ENCODE results near the gene LHFPL5. TPM values are rescaled to one million over a fixed set of nuclear protein-coding genes. Genes with fewer than 3 reads are reported as not detected.

LHFPL5 gene
- total and polyA plus RNA-seq, 2 of the 13 experiments (the other 11 are each of a cell fraction or from before 2014, with no cell fraction given), result 0.03 TPM; not detected in 1

DNA sequence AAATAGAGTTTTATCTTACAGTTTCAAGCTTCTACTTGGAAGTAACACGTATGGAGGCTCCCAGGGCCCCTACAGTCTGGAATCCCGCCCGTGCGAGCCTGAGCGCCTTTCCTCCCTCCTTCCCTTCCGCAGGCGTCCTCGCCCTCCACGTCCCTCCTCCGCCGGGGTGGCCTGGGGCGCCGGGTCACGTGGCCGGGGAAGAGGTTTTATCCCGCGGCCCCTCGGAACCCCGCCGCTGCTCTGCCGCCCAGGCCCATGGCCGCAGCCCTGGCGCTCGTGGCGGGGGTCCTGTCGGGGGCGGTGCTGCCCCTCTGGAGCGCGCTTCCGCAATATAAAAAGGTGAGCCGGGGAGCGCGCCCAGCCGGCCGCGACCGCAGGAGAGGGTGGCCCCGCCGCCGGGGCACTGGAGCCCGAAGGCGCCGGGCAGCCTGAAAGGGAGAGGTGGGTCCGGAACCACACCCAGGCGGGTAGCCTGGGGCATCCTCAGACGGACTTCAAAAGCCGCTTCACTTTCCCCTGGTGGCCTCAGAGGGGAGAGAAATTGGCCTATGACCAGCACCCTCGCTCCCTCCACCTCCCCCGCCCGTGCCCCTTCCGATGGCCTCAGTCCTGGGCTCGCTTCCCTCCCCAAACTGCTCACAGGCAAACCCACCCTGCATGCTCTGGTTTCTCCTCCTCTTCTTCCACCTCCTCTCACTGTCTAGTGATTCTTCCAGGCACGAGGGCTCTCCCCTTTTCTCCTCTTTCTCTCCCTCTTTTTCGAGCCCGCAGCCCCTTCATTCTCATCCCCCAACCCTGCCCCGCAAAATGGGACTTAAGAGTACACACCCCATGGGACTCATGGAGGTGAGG is 28.6 kb upstream of the LHFPL5 start, which contains the start of gene CLPSL2 (continued):
- TF ChIP-seq NAIF1 (CRISPR knock-in tag; IDR thresholded peaks at IDR 0.05; ENCODE audit: borderline replicate concordance) (no peak), SAP130 (CRISPR knock-in tag; IDR thresholded peaks at IDR 0.05; ENCODE audit: low read depth) (no peak), RFX5 (IDR thresholded peaks at IDR 0.05; ENCODE audit: low read depth, low read length) (no peak), ZFP1 (CRISPR knock-in tag; IDR thresholded peaks at IDR 0.05) (no peak), U2AF2 (IDR thresholded peaks at IDR 0.05; ENCODE audit: low read depth, low read length) (no peak), SAFB2 (CRISPR knock-in tag; IDR thresholded peaks at IDR 0.05; ENCODE audit: borderline replicate concordance, low read depth) (no peak), ZNF282 (IDR thresholded peaks at IDR 0.05; ENCODE audit: partially characterized antibody) (no peak), ZNF160 (CRISPR knock-in tag; IDR thresholded peaks at IDR 0.05) (no peak), ZNF546 (CRISPR knock-in tag; conservative IDR thresholded peaks at IDR 0.05) (no peak)
- TF ChIP-seq, protein P1, sequence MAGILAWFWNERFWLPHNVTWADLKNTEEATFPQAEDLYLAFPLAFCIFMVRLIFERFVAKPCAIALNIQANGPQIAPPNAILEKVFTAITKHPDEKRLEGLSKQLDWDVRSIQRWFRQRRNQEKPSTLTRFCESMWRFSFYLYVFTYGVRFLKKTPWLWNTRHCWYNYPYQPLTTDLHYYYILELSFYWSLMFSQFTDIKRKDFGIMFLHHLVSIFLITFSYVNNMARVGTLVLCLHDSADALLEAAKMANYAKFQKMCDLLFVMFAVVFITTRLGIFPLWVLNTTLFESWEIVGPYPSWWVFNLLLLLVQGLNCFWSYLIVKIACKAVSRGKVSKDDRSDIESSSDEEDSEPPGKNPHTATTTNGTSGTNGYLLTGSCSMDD (CRISPR knock-in tag; IDR thresholded peaks at IDR 0.05), result no peak
- TF ChIP-seq, protein P2, sequence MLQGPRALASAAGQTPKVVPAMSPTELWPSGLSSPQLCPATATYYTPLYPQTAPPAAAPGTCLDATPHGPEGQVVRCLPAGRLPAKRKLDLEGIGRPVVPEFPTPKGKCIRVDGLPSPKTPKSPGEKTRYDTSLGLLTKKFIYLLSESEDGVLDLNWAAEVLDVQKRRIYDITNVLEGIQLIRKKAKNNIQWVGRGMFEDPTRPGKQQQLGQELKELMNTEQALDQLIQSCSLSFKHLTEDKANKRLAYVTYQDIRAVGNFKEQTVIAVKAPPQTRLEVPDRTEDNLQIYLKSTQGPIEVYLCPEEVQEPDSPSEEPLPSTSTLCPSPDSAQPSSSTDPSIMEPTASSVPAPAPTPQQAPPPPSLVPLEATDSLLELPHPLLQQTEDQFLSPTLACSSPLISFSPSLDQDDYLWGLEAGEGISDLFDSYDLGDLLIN (CRISPR knock-in tag; IDR thresholded peaks at IDR 0.05; ENCODE audit: borderline replicate concordance), result no peak
- TF ChIP-seq, protein P3, sequence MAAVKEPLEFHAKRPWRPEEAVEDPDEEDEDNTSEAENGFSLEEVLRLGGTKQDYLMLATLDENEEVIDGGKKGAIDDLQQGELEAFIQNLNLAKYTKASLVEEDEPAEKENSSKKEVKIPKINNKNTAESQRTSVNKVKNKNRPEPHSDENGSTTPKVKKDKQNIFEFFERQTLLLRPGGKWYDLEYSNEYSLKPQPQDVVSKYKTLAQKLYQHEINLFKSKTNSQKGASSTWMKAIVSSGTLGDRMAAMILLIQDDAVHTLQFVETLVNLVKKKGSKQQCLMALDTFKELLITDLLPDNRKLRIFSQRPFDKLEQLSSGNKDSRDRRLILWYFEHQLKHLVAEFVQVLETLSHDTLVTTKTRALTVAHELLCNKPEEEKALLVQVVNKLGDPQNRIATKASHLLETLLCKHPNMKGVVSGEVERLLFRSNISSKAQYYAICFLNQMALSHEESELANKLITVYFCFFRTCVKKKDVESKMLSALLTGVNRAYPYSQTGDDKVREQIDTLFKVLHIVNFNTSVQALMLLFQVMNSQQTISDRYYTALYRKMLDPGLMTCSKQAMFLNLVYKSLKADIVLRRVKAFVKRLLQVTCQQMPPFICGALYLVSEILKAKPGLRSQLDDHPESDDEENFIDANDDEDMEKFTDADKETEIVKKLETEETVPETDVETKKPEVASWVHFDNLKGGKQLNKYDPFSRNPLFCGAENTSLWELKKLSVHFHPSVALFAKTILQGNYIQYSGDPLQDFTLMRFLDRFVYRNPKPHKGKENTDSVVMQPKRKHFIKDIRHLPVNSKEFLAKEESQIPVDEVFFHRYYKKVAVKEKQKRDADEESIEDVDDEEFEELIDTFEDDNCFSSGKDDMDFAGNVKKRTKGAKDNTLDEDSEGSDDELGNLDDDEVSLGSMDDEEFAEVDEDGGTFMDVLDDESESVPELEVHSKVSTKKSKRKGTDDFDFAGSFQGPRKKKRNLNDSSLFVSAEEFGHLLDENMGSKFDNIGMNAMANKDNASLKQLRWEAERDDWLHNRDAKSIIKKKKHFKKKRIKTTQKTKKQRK (IDR thresholded peaks at IDR 0.05; ENCODE audit: low read length), result no peak
- TF ChIP-seq, protein P4, sequence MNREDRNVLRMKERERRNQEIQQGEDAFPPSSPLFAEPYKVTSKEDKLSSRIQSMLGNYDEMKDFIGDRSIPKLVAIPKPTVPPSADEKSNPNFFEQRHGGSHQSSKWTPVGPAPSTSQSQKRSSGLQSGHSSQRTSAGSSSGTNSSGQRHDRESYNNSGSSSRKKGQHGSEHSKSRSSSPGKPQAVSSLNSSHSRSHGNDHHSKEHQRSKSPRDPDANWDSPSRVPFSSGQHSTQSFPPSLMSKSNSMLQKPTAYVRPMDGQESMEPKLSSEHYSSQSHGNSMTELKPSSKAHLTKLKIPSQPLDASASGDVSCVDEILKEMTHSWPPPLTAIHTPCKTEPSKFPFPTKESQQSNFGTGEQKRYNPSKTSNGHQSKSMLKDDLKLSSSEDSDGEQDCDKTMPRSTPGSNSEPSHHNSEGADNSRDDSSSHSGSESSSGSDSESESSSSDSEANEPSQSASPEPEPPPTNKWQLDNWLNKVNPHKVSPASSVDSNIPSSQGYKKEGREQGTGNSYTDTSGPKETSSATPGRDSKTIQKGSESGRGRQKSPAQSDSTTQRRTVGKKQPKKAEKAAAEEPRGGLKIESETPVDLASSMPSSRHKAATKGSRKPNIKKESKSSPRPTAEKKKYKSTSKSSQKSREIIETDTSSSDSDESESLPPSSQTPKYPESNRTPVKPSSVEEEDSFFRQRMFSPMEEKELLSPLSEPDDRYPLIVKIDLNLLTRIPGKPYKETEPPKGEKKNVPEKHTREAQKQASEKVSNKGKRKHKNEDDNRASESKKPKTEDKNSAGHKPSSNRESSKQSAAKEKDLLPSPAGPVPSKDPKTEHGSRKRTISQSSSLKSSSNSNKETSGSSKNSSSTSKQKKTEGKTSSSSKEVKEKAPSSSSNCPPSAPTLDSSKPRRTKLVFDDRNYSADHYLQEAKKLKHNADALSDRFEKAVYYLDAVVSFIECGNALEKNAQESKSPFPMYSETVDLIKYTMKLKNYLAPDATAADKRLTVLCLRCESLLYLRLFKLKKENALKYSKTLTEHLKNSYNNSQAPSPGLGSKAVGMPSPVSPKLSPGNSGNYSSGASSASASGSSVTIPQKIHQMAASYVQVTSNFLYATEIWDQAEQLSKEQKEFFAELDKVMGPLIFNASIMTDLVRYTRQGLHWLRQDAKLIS (CRISPR knock-in tag; IDR thresholded peaks at IDR 0.05), result no peak
- TF ChIP-seq, protein P5, sequence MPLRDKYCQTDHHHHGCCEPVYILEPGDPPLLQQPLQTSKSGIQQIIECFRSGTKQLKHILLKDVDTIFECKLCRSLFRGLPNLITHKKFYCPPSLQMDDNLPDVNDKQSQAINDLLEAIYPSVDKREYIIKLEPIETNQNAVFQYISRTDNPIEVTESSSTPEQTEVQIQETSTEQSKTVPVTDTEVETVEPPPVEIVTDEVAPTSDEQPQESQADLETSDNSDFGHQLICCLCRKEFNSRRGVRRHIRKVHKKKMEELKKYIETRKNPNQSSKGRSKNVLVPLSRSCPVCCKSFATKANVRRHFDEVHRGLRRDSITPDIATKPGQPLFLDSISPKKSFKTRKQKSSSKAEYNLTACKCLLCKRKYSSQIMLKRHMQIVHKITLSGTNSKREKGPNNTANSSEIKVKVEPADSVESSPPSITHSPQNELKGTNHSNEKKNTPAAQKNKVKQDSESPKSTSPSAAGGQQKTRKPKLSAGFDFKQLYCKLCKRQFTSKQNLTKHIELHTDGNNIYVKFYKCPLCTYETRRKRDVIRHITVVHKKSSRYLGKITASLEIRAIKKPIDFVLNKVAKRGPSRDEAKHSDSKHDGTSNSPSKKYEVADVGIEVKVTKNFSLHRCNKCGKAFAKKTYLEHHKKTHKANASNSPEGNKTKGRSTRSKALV (CRISPR knock-in tag; IDR thresholded peaks at IDR 0.05), result 0 out of 2 replicates have a peak, but pooled peaks have one; percentile 41
- TF ChIP-seq, protein P6, sequence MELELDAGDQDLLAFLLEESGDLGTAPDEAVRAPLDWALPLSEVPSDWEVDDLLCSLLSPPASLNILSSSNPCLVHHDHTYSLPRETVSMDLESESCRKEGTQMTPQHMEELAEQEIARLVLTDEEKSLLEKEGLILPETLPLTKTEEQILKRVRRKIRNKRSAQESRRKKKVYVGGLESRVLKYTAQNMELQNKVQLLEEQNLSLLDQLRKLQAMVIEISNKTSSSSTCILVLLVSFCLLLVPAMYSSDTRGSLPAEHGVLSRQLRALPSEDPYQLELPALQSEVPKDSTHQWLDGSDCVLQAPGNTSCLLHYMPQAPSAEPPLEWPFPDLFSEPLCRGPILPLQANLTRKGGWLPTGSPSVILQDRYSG (CRISPR knock-in tag; IDR thresholded peaks at IDR 0.05), result no peak
